Femur (tissue), 1 donor: ENCODE results near the gene SFMBT2.

Experiments used
- DNase-seq: peaks from one replicate; pipeline ENCODE4 v3.0.0-alpha.2; 2017

SFMBT2 gene

GRCh38 chr10:7170626-7171322, 240.1 kb downstream of the SFMBT2 start:
- DNase-seq: no peak

- no peak for DNase-seq
Observed at GRCh38 chr10:7168414-7168813, 242.4 kb downstream of the SFMBT2 start.

- DNase-seq: no peak
Observed at GRCh38 chr10:7165500-7166177, 245.2 kb downstream of the SFMBT2 start.

GRCh38 chr10:7164955-7165354, 245.9 kb downstream of the SFMBT2 start:
- no peak for DNase-seq

- DNase-seq: no peak
Observed at GRCh38 chr10:7162331-7162730, 248.5 kb downstream of the SFMBT2 start.

- peak; percentile 66 for DNase-seq
Observed at GRCh38 chr10:7161484-7162250, 249.2 kb downstream of the SFMBT2 start.

- no peak for DNase-seq
Observed at GRCh38 chr10:7159928-7160327, 250.9 kb downstream of the SFMBT2 start.

- DNase-seq: no peak
Observed at GRCh38 chr10:7159517-7159916, 251.3 kb downstream of the SFMBT2 start.

GRCh38 chr10:7157091-7157490, 253.7 kb downstream of the SFMBT2 start:
- DNase-seq: no peak

- DNase-seq: no peak
Observed at GRCh38 chr10:7153750-7154149, 257.1 kb downstream of the SFMBT2 start.

GRCh38 chr10:7152982-7153381, 257.9 kb downstream of the SFMBT2 start:
- no peak for DNase-seq

- no peak for DNase-seq
Observed at GRCh38 chr10:7152341-7152740, 258.5 kb downstream of the SFMBT2 start.

- no peak for DNase-seq
Observed at GRCh38 chr10:7151538-7151937, 259.3 kb downstream of the SFMBT2 start.

GRCh38 chr10:7150349-7150748, 260.5 kb downstream of the SFMBT2 start:
- DNase-seq: no peak

- DNase-seq: no peak
Observed at GRCh38 chr10:7146189-7146588, 264.6 kb downstream of the SFMBT2 start.

GRCh38 chr10:7136016-7136415, 274.8 kb downstream of the SFMBT2 start:
- no peak for DNase-seq

GRCh38 chr10:7135188-7135587, 275.6 kb downstream of the SFMBT2 start:
- DNase-seq: no peak

- DNase-seq: no peak
Observed at GRCh38 chr10:7134448-7134847, 276.4 kb downstream of the SFMBT2 start.

GRCh38 chr10:7133958-7134357, 276.9 kb downstream of the SFMBT2 start:
- DNase-seq: no peak

GRCh38 chr10:7133278-7133677, 277.6 kb downstream of the SFMBT2 start:
- no peak for DNase-seq

- DNase-seq: no peak
Observed at GRCh38 chr10:7130191-7130911, 280.5 kb downstream of the SFMBT2 start.

GRCh38 chr10:7123774-7124173, 287.1 kb downstream of the SFMBT2 start:
- no peak for DNase-seq

- no peak for DNase-seq
Observed at GRCh38 chr10:7122561-7122960, 288.3 kb downstream of the SFMBT2 start.
